Hepatic stellate cell (primary cell): ENCODE measurements around the gene GBP7.
A peak's percentile ranks its signal among the peaks of the same experiment; 100 is the strongest.

Experiments used
- DNase-seq: peaks from one replicate; pipeline ENCODE4 v3.0.0; 2011; ENCODE audit warnings: low spot score

Gene GBP7

DNA sequence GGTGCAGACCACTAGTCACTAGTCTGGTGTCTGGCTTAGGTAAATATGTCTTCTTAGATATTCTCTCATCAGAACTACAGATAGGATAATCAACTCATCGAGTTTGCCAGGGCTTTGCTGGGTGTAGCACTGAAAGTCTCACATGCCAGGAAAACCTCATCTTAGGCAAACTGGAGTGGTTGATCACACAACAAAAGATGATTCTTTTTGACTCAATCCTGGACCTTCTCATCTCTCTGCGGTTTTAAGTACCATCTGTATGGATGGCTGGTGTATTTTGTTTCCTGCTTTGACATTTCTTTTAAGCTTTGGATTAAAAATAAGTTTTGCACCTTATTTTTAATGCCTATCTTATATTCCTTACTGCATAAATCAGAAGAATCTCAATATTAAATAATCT is 61.1 kb downstream of the GBP7 start:
- DNase-seq = no peak

DNA sequence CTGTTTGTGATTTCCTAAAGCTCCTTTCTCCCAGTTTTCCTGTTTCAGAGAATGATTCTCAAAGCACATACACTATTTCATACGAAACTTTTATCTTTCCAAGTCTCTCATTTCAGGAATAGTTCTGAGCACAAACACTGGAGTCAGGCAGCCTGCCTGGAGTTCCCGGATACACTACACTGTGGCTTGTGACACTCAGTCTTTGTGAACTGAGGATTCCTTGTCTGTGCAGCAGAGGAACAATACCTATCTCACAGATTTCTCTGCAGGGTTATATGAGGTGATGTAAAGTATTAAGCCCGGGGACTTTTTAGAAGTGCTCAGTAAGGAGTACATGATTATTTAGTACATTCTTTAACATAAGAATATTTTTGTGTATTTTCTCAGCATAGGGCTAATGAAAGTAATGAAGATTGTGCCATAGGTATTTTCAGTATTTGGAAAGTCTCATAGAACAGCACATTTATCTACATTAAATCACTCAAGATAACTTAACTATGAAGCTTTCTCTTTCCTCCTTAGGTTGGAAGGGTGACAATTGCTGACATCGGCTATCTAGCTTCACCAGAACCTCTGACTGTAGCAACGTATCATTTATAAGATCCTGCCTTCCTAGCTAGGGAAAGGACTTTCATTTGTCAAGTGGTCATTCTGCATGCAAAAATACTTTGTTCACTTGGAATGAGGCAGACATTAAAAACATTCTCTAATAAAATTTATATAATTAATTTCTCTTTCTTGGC is 62.8 kb downstream of the GBP7 start:
- no peak for DNase-seq

DNA sequence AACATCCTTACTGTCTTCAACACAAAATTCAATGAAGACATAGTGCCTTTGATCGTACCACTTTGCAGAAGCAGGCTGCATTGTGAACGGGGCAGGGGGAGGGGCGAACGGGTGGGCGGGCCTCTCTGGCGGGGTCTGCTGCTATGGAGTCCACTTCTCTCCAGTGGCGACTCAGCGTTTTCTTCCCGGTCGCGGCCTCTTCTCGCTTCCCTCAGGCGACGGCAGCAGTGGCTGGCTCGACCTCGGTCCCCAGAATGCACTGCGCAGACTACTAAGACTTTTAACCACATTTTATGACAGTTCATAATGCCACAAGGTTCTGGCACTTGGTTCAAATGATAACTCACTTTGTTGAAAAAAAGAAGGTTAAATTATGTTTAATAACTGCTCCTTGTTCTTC is 71.1 kb downstream of the GBP7 start:
- no peak for DNase-seq

DNA sequence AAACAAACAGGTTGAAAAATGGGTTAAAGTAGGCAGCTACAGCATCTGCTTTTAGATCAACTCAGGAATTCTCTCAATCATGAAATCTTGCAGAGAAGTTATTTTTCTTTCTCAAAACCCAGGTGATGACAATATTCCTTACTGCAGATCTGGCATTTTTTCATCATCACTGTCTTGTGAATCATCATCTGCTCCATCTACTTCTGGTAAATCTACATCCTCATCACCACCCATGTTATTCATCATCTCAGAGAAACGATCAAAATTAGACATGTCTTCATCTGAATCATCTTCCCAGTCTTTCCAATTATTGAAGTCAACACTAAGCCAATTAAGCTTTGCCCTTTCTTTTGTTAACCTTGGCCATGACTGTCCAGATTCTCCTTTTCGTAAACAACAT is 71.7 kb downstream of the GBP7 start:
- DNase-seq = no peak

DNA sequence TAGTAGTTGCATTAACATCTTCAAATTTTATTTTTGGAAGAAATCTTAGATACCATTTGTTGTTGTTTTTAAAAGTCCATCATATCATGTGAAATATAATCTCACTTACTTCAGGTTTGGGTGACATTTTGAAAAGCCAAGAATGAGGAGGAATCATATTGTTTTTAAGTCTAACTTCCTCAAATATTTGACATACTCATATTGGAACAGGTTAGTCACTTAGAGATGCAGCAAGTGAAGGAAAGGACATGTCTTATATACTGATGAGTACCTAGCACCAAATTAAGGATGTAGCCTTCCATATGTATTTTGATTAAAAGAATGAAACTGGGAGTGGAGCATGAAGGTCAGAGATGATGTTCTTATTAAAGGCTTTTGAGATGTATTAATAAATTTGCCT is 73.8 kb downstream of the GBP7 start:
- no peak for DNase-seq

DNA sequence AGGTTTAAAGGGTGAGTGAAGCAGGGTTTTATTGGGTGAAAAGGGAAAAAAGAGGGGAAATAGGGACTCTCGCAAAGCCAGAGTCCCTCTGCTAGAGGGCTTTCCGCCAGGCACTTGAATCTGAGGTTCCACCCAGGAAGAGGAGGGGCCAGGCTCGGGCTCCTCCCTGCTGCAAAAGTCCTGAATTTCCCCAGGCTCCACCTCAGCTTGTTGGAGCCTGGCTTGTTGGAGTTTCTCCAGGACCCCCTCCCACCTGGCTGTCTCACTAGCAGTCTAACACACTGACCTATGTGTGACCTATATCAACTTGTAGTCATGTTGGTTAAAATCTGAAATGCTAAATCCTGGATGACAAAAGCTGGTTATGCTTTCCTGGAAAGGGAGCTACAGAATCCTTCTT is 75.4 kb downstream of the GBP7 start:
- DNase-seq = no peak

DNA sequence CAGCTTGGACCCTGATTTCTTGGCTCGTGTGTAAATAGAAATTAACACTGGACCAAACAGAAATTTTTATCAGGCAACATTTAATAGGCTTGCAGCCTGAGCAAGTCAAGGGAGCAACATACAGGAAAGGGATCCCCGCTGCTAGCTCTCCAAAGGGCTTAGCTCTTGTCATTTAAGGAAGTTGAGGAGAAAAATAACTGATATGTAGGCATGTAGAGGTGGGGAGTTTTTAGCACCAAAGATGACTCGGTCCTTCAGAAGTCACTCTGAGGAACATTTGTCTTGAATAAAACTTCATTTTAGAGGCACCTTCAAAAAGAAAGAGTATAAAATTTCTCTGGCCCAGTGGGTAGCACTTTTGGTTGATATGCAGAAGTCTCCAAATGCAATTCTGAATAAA is 76.9 kb downstream of the GBP7 start:
- DNase-seq = no peak

DNA sequence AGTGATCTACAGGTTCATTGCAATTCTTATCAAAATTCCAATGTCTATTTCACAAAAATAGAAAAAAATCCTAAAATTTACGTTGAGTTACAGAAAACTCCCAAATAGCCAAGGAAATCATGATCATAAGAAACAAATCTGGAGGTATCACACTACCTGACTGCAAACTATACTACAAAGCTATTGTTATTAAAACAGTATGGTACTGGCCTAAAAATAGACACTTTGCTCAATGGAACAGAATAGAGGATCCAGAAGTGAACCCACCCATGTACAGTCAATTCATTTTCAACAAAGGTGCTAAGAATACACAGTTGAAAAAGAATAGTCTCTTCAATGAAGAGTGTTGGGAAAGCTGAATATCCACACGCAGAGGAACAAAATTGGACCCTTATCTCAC is 80.1 kb downstream of the GBP7 start:
- no peak for DNase-seq

DNA sequence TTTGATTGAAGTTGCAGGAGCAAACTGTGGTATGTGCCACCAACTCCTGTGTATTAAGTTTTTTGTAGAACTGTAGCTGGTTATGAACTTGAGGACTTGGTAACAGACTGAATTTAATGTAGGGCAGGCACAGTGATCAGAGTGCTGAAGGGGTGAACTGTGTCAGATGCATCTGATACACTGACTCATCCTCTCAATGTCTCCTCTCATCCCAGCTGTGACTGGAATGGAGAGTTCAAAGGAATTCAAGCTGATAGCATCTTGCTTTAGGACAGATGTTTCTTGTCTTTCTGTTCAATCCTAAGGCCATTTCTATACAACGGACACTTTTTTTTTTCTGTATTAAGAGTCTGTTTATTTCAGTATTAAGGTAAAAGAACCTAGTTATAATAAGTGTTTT is 85.8 kb downstream of the GBP7 start:
- no peak for DNase-seq

DNA sequence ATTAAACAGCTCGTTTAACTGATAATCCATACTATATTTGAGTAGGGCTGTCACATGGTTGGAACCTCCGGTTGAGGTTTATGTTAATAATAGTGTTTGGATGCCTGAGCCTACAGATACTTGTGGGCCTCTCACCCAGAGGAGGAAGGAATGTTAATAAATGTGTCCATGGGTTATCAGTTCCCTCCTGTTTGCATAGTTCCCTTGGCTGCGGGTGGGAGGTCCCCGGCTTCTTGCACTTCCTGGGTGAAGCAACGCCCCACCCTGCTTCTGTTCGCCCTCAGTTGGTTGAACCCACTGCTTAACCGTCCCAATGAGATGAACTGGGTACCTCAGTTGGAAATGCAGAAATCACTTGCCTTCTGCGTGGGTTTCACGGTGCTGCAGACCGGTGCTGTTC is 87.2 kb downstream of the GBP7 start:
- no peak for DNase-seq

DNA sequence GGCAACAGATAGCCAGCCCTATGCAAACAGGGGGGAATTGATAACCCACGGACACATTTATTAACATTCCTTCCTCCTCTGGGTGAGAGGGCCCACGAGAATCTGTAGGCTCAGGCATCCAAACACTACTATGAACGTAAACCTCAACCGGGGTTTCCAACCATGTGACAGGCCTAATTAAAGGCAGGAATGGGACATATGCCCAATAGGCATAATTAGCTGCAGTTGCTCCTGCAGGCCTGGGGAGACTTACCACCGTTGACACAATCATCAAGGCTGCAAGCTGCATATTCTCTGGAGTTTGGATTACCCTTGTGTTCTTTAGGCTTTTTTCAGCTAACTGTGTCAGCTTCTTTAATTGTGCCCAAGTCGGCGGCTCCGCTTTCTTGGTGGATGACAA is 88.6 kb downstream of the GBP7 start:
- DNase-seq = no peak

DNA sequence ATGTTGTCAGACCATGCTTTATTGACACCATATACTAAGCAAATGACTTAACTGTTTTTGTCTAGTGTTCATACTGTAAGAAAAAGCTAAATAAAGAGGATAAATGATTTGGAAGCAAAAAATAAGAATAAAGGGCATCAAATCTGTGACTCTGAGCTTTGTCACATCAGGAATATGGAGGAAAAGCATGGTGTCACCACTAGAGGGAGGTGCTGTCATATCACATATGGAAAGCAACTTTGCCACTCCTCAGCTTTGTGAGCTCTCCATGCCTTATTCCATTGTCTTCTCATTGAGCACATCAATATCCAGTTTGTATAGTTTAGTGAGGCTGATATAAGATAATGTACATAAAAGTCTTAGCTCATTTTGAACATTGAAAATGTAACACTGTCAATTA is 90.0 kb downstream of the GBP7 start:
- DNase-seq = peak; percentile 54
